K562 (cell line): Measurements from ENCODE around the gene MMP20.

Experiments used
- CBX2 ChIP-seq: fragments of 200-600 bp; sonication (generic); IDR thresholded peaks from one replicate; pipeline ENCODE4 v1.6.1; 2012; ENCODE audit warnings: mild to moderate bottlenecking, low read length, inconsistent platforms; ENCODE audit not compliant: insufficient read depth, poor library complexity, severe bottlenecking
- PRDM10 ChIP-seq: fragments of 450-650 bp; IDR thresholded peaks from 2 replicates; pipeline ENCODE4 v1.6.1; 2018; ENCODE audit not compliant: partially characterized antibody
- SMARCC2 ChIP-seq: fragments of 450-650 bp; IDR thresholded peaks from 2 replicates; pipeline ENCODE4 v1.6.1; 2017; ENCODE audit warnings: antibody characterized with exemption, moderate library complexity, mild to moderate bottlenecking, low read depth
- SRF ChIP-seq, 2 experiments: fragments of 250-450, 450-650 bp in 1 of 2; sonication (Bioruptor Pico) in 1 of 2; sonication (generic) in 1 of 2; formaldehyde crosslinking; IDR thresholded peaks; 2 replicates each; pipeline versions ENCODE4 v1.5.0 to v1.5.1; 2020 to 2022; ENCODE audit warnings: mild to moderate bottlenecking in 1 of 2, missing genetic modification reagents in 1 of 2
- TF ChIP-seq, protein P1 (sequence below): sonication (generic); formaldehyde crosslinking; IDR thresholded peaks from 2 replicates; pipeline ENCODE4 v1.8.0; 2022; ENCODE audit warnings: mild to moderate bottlenecking, low read depth, missing genetic modification reagents

- TF ChIP-seq SRF (CRISPR knock-in tag; IDR thresholded peaks at IDR 0.05) (no peak), CBX2 (no peak), SMARCC2 (no peak), PRDM10 (no peak)
- TF ChIP-seq, protein P1, sequence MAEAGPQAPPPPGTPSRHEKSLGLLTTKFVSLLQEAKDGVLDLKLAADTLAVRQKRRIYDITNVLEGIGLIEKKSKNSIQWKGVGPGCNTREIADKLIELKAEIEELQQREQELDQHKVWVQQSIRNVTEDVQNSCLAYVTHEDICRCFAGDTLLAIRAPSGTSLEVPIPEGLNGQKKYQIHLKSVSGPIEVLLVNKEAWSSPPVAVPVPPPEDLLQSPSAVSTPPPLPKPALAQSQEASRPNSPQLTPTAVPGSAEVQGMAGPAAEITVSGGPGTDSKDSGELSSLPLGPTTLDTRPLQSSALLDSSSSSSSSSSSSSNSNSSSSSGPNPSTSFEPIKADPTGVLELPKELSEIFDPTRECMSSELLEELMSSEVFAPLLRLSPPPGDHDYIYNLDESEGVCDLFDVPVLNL: no peak
These were observed 63.5 kb downstream of the MMP20 start for GRCh38 chr11:102561636-102562035.
